Mucosa of rectum (tissue), 2 donors: Measurements from ENCODE around the gene MPDZ.

Experiments used
- H3K27ac ChIP-seq, 2 donors: one replicate each; pipeline ENCODE4 v1.7.0; 2013; ENCODE audit warnings: inconsistent platforms in 2 of 2, low read depth in 2 of 2, low read length in 2 of 2
- H3K27me3 ChIP-seq, 2 donors: one replicate each; pipeline ENCODE4 v1.7.0; 2013; ENCODE audit warnings: low read length in 2 of 2; ENCODE audit not compliant: control insufficient read depth in 2 of 2, insufficient read depth in 2 of 2
- H3K36me3 ChIP-seq, 2 donors: one replicate each; pipeline ENCODE4 v1.7.0; 2013; ENCODE audit warnings: low read length in 2 of 2; ENCODE audit not compliant: control insufficient read depth in 2 of 2, insufficient read depth in 2 of 2
- H3K4me1 ChIP-seq, 2 donors: one replicate each; pipeline ENCODE4 v1.7.0; 2013; ENCODE audit warnings: low read length in 2 of 2, mild to moderate bottlenecking in 1 of 2; ENCODE audit not compliant: control insufficient read depth in 2 of 2, insufficient read depth in 2 of 2
- H3K4me3 ChIP-seq, 2 donors: one replicate each; pipeline ENCODE4 v1.7.0; 2013; ENCODE audit warnings: low read length in 2 of 2
- H3K9ac ChIP-seq, 2 donors: one replicate each; pipeline ENCODE4 v1.7.0; 2013; ENCODE audit warnings: low read length in 2 of 2, low read depth in 1 of 2, mild to moderate bottlenecking in 1 of 2
- H3K9me3 ChIP-seq, 2 donors: one replicate each; pipeline ENCODE4 v1.7.0; 2013; ENCODE audit warnings: low read length in 2 of 2; ENCODE audit not compliant: control insufficient read depth in 2 of 2
- donor health status: healthy.
- donor health status: Normal muscosa, but diverticular disease.

Gene MPDZ

GRCh38 chr9:13282998-13283397 lies 3.5 kb upstream of the MPDZ start:
- H3K27ac ChIP-seq, result no peak overlapping the region
- H3K36me3 ChIP-seq, result no peaks in the 10 kb centered on the region
- no peak overlapping the region for H3K9ac ChIP-seq
- no peaks in the 10 kb centered on the region for H3K4me1 ChIP-seq
- no peaks in the 10 kb centered on the region for H3K9me3 ChIP-seq
- H3K4me3 ChIP-seq, result no peak overlapping the region
- no peaks in the 10 kb centered on the region for H3K27me3 ChIP-seq

- Histone ChIP-seq H3K27ac (no peak overlapping the region), H3K27me3 (no peaks in the 10 kb centered on the region), H3K9me3 (no peaks in the 10 kb centered on the region), H3K4me3 (no peak overlapping the region), H3K9ac (no peak overlapping the region), H3K36me3 (no peaks in the 10 kb centered on the region), H3K4me1 (no peaks in the 10 kb centered on the region)
Measured at GRCh38 chr9:13281356-13282016, 2.0 kb upstream of the MPDZ start.

GRCh38 chr9:13278368-13279246 lies 885 bp downstream of the MPDZ start:
- no peaks in the 10 kb centered on the region for H3K4me1 ChIP-seq
- H3K9ac ChIP-seq, result peak overlapping the region in 1 of 2 donors; percentile 65
- peak overlapping the region; percentile 55 to 59 for H3K4me3 ChIP-seq
- H3K27me3 ChIP-seq, result no peaks in the 10 kb centered on the region
- no peaks in the 10 kb centered on the region for H3K9me3 ChIP-seq
- H3K27ac ChIP-seq, result peak overlapping the region; percentile 57 to 65
- H3K36me3 ChIP-seq, result no peaks in the 10 kb centered on the region

- peak overlapping the region in 1 of 2 donors; percentile 65 for H3K9ac ChIP-seq
Measured at GRCh38 chr9:13278023-13278367, 1.5 kb downstream of the MPDZ start.

GRCh38 chr9:13274886-13275641 lies 4.4 kb downstream of the MPDZ start:
- Histone ChIP-seq H3K27ac (no peak overlapping the region), H3K27me3 (no peaks in the 10 kb centered on the region), H3K4me1 (no peaks in the 10 kb centered on the region), H3K9me3 (no peaks in the 10 kb centered on the region), H3K9ac (no peak overlapping the region), H3K36me3 (no peaks in the 10 kb centered on the region), H3K4me3 (no peak overlapping the region)

More at GRCh38 chr9:13278023-13278367, 1.5 kb downstream of the MPDZ start:
- Histone ChIP-seq H3K27me3 (no peaks in the 10 kb centered on the region), H3K4me1 (no peaks in the 10 kb centered on the region), H3K36me3 (no peaks in the 10 kb centered on the region), H3K9me3 (no peaks in the 10 kb centered on the region), H3K4me3 (peak overlapping the region; percentile 55 to 59), H3K27ac (no peak overlapping the region)

- Histone ChIP-seq H3K4me3 (no peak overlapping the region), H3K36me3 (no peaks in the 10 kb centered on the region), H3K9me3 (no peaks in the 10 kb centered on the region), H3K9ac (no peak overlapping the region), H3K4me1 (no peaks in the 10 kb centered on the region), H3K27ac (no peak overlapping the region), H3K27me3 (no peaks in the 10 kb centered on the region)
Measured at GRCh38 chr9:13270734-13271133, 8.8 kb downstream of the MPDZ start.

GRCh38 chr9:13269589-13270452 lies 9.7 kb downstream of the MPDZ start:
- H3K4me3 ChIP-seq, result no peak overlapping the region
- H3K9me3 ChIP-seq, result no peaks in the 10 kb centered on the region
- H3K4me1 ChIP-seq, result no peaks in the 10 kb centered on the region
- H3K27ac ChIP-seq, result no peak overlapping the region
- H3K36me3 ChIP-seq, result no peaks in the 10 kb centered on the region
- H3K9ac ChIP-seq, result no peak overlapping the region
- H3K27me3 ChIP-seq, result no peaks in the 10 kb centered on the region

- no peaks in the 10 kb centered on the region for H3K9me3 ChIP-seq
- no peaks in the 10 kb centered on the region for H3K36me3 ChIP-seq
- H3K9ac ChIP-seq, result no peak overlapping the region
- no peaks in the 10 kb centered on the region for H3K27me3 ChIP-seq
- H3K4me3 ChIP-seq, result no peak overlapping the region
- H3K27ac ChIP-seq, result no peak overlapping the region
- H3K4me1 ChIP-seq, result no peaks in the 10 kb centered on the region
Measured at GRCh38 chr9:13268469-13268868, 11.0 kb downstream of the MPDZ start.

GRCh38 chr9:13267743-13268142 lies 11.7 kb downstream of the MPDZ start:
- Histone ChIP-seq H3K4me1 (no peaks in the 10 kb centered on the region), H3K9me3 (no peaks in the 10 kb centered on the region), H3K27me3 (no peaks in the 10 kb centered on the region), H3K36me3 (no peaks in the 10 kb centered on the region), H3K4me3 (no peak overlapping the region), H3K9ac (no peak overlapping the region), H3K27ac (no peak overlapping the region)
